ENCODE results near the gene SPDYE3. TPM values are rescaled to one million over a fixed set of nuclear protein-coding genes. Genes with fewer than 3 reads are reported as not detected.
"Not testable (repeated sequence)": the region's sequence is repeated elsewhere in the genome, so short reads cannot be mapped to it uniquely, and the experiment has no call there.

Gene SPDYE3
- total and polyA plus RNA-seq, 4 experiments from 2014 or later, result 6.3 to 9.9 TPM; not detected in 2

GRCh38 chr7:100272538-100272902 lies 35.0 kb upstream of the SPDYE3 start:
- H3K27me3 ChIP-seq (ENCODE audit: insufficient read depth, low read length); H3K9me3 Mint-ChIP-seq; H3K27me3 Mint-ChIP-seq; H3K4me1 ChIP-seq (ENCODE audit: insufficient read depth, low read length); H3K9me3 ChIP-seq (ENCODE audit: control insufficient read depth in 1 of 2, low read length in 2 of 2); DNase-seq; H3K36me3 ChIP-seq (ENCODE audit: insufficient read depth, low read length); H3K36me3 Mint-ChIP-seq: not testable (repeated sequence)
- Mint-ChIP-seq H3K27ac (peak overlapping the region in 6 of 7 donors; percentile 21 to 84 (median 54)), H3K4me3 (peak overlapping the region; percentile 74 to 88 (median 80)), H3K4me1 (peaks cover 5 to 14% (median 9%) of the 10 kb centered on the region in 4 donors)
- intact Hi-C loops (cut with micrococcal nuclease), result loop anchor here (1.0 to 5.0 kb wide), 3 partner anchors 51 to 140 kb away; no protein-coding TSS in a partner anchor
- ChIA-PET CTCF (ENCODE audit: partially characterized antibody) (interaction anchor here (0.6 to 1.5 kb wide), 5 partner anchors 10 to 140 kb away, joined by 3 to 4 read pairs (median 3); no protein-coding TSS in a partner anchor), POLR2A (ENCODE audit: partially characterized antibody) (interaction anchor here (1.0 to 1.4 kb wide), 15 partner anchors 24 to 714 kb away, joined by 3 to 6 read pairs (median 3); partner anchors contain the start of genes GPC2, MBLAC1, PVRIG and ZNF655)
- Histone ChIP-seq H3K4me3 (ENCODE audit: low read length in 2 of 2) (peak overlapping the region in 1 of 2 donors; percentile 53), H3K27ac (ENCODE audit: low read depth, low read length) (peak overlapping the region; percentile 55)

- peak overlapping the region in 1 of 7 donors; percentile 37 for H3K27ac Mint-ChIP-seq
- no peaks in the 10 kb centered on the region for H3K36me3 ChIP-seq (ENCODE audit: insufficient read depth, low read length)
- intact Hi-C loops (cut with micrococcal nuclease), result no loop called here
- H3K4me3 Mint-ChIP-seq, result no peak overlapping the region
- no peaks in the 10 kb centered on the region for H3K27me3 ChIP-seq (ENCODE audit: insufficient read depth, low read length)
- no peak for DNase-seq
- H3K9me3 ChIP-seq (ENCODE audit: control insufficient read depth in 1 of 2, low read length in 2 of 2), result no peaks in the 10 kb centered on the region
- H3K4me1 Mint-ChIP-seq, result peaks cover 5 to 14% (median 7%) of the 10 kb centered on the region in 4 donors
- ChIA-PET POLR2A (ENCODE audit: partially characterized antibody) (no interaction called here), CTCF (ENCODE audit: partially characterized antibody) (interaction anchor here (0.7 kb wide), 1 partner anchor 172 kb away, joined by 3 read pairs; no protein-coding TSS in a partner anchor)
- H3K27ac ChIP-seq (ENCODE audit: low read depth, low read length), result no peak overlapping the region
- no peaks in the 10 kb centered on the region for H3K27me3 Mint-ChIP-seq
- peaks cover 0 to 2% of the 10 kb centered on the region in 2 donors for H3K36me3 Mint-ChIP-seq
- H3K9me3 Mint-ChIP-seq, result no peaks in the 10 kb centered on the region
- H3K4me1 ChIP-seq (ENCODE audit: insufficient read depth, low read length), result peaks cover 5% of the 10 kb centered on the region
- H3K4me3 ChIP-seq (ENCODE audit: low read length in 2 of 2), result no peak overlapping the region
These were observed 32.4 kb upstream of the SPDYE3 start for GRCh38 chr7:100275120-100275519.

DNA sequence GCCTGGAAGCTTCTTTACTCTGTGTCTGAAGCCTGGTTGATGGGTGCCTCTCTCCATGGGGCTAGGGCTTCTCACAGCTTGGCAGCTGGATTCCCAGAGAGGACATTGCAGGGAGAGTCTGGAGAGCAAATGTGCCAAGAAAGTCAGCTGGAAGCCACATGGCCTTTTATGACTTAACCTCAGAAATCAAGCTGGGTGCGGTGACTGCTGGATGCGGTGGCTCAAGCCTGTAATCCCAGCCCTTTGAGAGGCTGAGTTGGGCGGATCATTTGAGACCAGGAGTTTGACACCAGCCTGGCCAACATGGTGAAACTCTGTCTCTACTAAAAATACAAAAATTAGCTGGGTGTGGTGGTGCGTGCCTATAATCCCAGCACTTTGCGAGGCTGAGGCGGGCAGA lies 31.4 kb upstream of the SPDYE3 start:
- H3K36me3 Mint-ChIP-seq; H3K4me3 ChIP-seq (ENCODE audit: low read length in 2 of 2); DNase-seq; H3K4me1 ChIP-seq (ENCODE audit: insufficient read depth, low read length); H3K36me3 ChIP-seq (ENCODE audit: insufficient read depth, low read length); intact Hi-C loops (cut with micrococcal nuclease); H3K9me3 Mint-ChIP-seq; POLR2A ChIA-PET (ENCODE audit: partially characterized antibody); H3K9me3 ChIP-seq (ENCODE audit: control insufficient read depth in 1 of 2, low read length in 2 of 2); H3K27me3 Mint-ChIP-seq; H3K27me3 ChIP-seq (ENCODE audit: insufficient read depth, low read length); H3K4me1 Mint-ChIP-seq; H3K4me3 Mint-ChIP-seq; H3K27ac ChIP-seq (ENCODE audit: low read depth, low read length); CTCF ChIA-PET (ENCODE audit: partially characterized antibody): not testable (repeated sequence)
- peak overlapping the region in 1 of 7 donors; percentile 55 for H3K27ac Mint-ChIP-seq

GRCh38 chr7:100282069-100282608 lies 25.4 kb upstream of the SPDYE3 start:
- intact Hi-C loops (cut with micrococcal nuclease); H3K4me1 ChIP-seq (ENCODE audit: insufficient read depth, low read length); H3K4me3 ChIP-seq (ENCODE audit: low read length in 2 of 2); H3K27ac ChIP-seq (ENCODE audit: low read depth, low read length); H3K9me3 ChIP-seq (ENCODE audit: control insufficient read depth in 1 of 2, low read length in 2 of 2); H3K27ac Mint-ChIP-seq; POLR2A ChIA-PET (ENCODE audit: partially characterized antibody); DNase-seq; H3K9me3 Mint-ChIP-seq; H3K36me3 ChIP-seq (ENCODE audit: insufficient read depth, low read length); H3K36me3 Mint-ChIP-seq; H3K27me3 ChIP-seq (ENCODE audit: insufficient read depth, low read length); H3K4me3 Mint-ChIP-seq; H3K4me1 Mint-ChIP-seq; H3K27me3 Mint-ChIP-seq; CTCF ChIA-PET (ENCODE audit: partially characterized antibody): not testable (repeated sequence)

GRCh38 chr7:100283147-100283546 lies 24.4 kb upstream of the SPDYE3 start:
- H3K9me3 Mint-ChIP-seq; H3K4me1 Mint-ChIP-seq; H3K4me3 ChIP-seq (ENCODE audit: low read length in 2 of 2); H3K4me3 Mint-ChIP-seq; H3K36me3 Mint-ChIP-seq; DNase-seq; intact Hi-C loops (cut with micrococcal nuclease); H3K27me3 Mint-ChIP-seq; H3K27ac Mint-ChIP-seq; H3K9me3 ChIP-seq (ENCODE audit: control insufficient read depth in 1 of 2, low read length in 2 of 2); H3K36me3 ChIP-seq (ENCODE audit: insufficient read depth, low read length); H3K27ac ChIP-seq (ENCODE audit: low read depth, low read length); POLR2A ChIA-PET (ENCODE audit: partially characterized antibody); H3K4me1 ChIP-seq (ENCODE audit: insufficient read depth, low read length); H3K27me3 ChIP-seq (ENCODE audit: insufficient read depth, low read length): not testable (repeated sequence)
- CTCF ChIA-PET (ENCODE audit: partially characterized antibody), result interaction anchor here (0.7 kb wide), 1 partner anchor 11 kb away, joined by 4 read pairs; no protein-coding TSS in a partner anchor

GRCh38 chr7:100287191-100287969 lies 20.1 kb upstream of the SPDYE3 start:
- H3K4me1 ChIP-seq (ENCODE audit: insufficient read depth, low read length); CTCF ChIA-PET (ENCODE audit: partially characterized antibody); intact Hi-C loops (cut with micrococcal nuclease); H3K4me3 Mint-ChIP-seq; DNase-seq; H3K9me3 Mint-ChIP-seq; H3K27me3 Mint-ChIP-seq; H3K4me3 ChIP-seq (ENCODE audit: low read length in 2 of 2); H3K9me3 ChIP-seq (ENCODE audit: control insufficient read depth in 1 of 2, low read length in 2 of 2); H3K27me3 ChIP-seq (ENCODE audit: insufficient read depth, low read length); POLR2A ChIA-PET (ENCODE audit: partially characterized antibody); H3K27ac ChIP-seq (ENCODE audit: low read depth, low read length); H3K36me3 ChIP-seq (ENCODE audit: insufficient read depth, low read length); H3K27ac Mint-ChIP-seq; H3K4me1 Mint-ChIP-seq; H3K36me3 Mint-ChIP-seq: not testable (repeated sequence)

GRCh38 chr7:100288258-100288657 lies 19.2 kb upstream of the SPDYE3 start:
- intact Hi-C loops (cut with micrococcal nuclease); POLR2A ChIA-PET (ENCODE audit: partially characterized antibody); H3K27ac ChIP-seq (ENCODE audit: low read depth, low read length); H3K36me3 Mint-ChIP-seq; H3K4me1 ChIP-seq (ENCODE audit: insufficient read depth, low read length); H3K27me3 Mint-ChIP-seq; DNase-seq; H3K9me3 Mint-ChIP-seq; H3K9me3 ChIP-seq (ENCODE audit: control insufficient read depth in 1 of 2, low read length in 2 of 2); H3K4me3 Mint-ChIP-seq; H3K27ac Mint-ChIP-seq; H3K27me3 ChIP-seq (ENCODE audit: insufficient read depth, low read length); H3K36me3 ChIP-seq (ENCODE audit: insufficient read depth, low read length); H3K4me1 Mint-ChIP-seq; H3K4me3 ChIP-seq (ENCODE audit: low read length in 2 of 2); CTCF ChIA-PET (ENCODE audit: partially characterized antibody): not testable (repeated sequence)
